Fibroblast of skin of right biceps (primary cell): ENCODE data around the gene CRIP3.
"Not testable (repeated sequence)": the region's sequence is repeated elsewhere in the genome, so short reads cannot be mapped to it uniquely, and the experiment has no call there.

ENCODE experiments used
- DNase-seq: peaks from one replicate; pipeline ENCODE4 v3.0.0-alpha.2; 2013

The CRIP3 gene

GRCh38 chr6:43304882-43305281 lies 3.7 kb downstream of the CRIP3 start:
- no peak for DNase-seq

GRCh38 chr6:43304361-43304760 lies 4.3 kb downstream of the CRIP3 start:
- no peak for DNase-seq

GRCh38 chr6:43303751-43304331 lies 4.8 kb downstream of the CRIP3 start:
- DNase-seq: no peak

- not testable (repeated sequence) for DNase-seq
These were observed 5.6 kb downstream of the CRIP3 start for GRCh38 chr6:43303006-43303405.

- DNase-seq: no peak
These were observed 6.5 kb downstream of the CRIP3 start for GRCh38 chr6:43302126-43302525.

- DNase-seq: no peak
These were observed 7.3 kb downstream of the CRIP3 start for GRCh38 chr6:43301081-43301870.

GRCh38 chr6:43299338-43300293 lies 9.0 kb downstream of the CRIP3 start:
- no peak for DNase-seq

GRCh38 chr6:43298565-43299337 lies 9.9 kb downstream of the CRIP3 start:
- no peak for DNase-seq

GRCh38 chr6:43297644-43298564 lies 10.7 kb downstream of the CRIP3 start, which contains the start of gene SLC22A7:
SLC22A7 (plus strand) TSS chr6:43298260; CDS start chr6:43298359, 99 bp downstream.
- no peak for DNase-seq

- no peak for DNase-seq
These were observed 11.7 kb downstream of the CRIP3 start for GRCh38 chr6:43296780-43297497.

GRCh38 chr6:43295456-43295855 lies 13.2 kb downstream of the CRIP3 start:
- DNase-seq: no peak

GRCh38 chr6:43294536-43294935 lies 14.1 kb downstream of the CRIP3 start:
- DNase-seq: no peak

- no peak for DNase-seq
These were observed 14.9 kb downstream of the CRIP3 start for GRCh38 chr6:43293698-43294097.

- DNase-seq: no peak
These were observed 15.8 kb downstream of the CRIP3 start for GRCh38 chr6:43292763-43293318.

- DNase-seq: no peak
These were observed 16.3 kb downstream of the CRIP3 start for GRCh38 chr6:43292341-43292740.

GRCh38 chr6:43291708-43292107 lies 16.9 kb downstream of the CRIP3 start:
- DNase-seq: no peak

GRCh38 chr6:43290905-43291355 lies 17.7 kb downstream of the CRIP3 start:
- no peak for DNase-seq

GRCh38 chr6:43290339-43290904 lies 18.2 kb downstream of the CRIP3 start:
- DNase-seq: no peak

GRCh38 chr6:43287717-43288679 lies 20.6 kb downstream of the CRIP3 start:
- DNase-seq: no peak
